Measurements from ENCODE around the gene ANKS1B.

DNA sequence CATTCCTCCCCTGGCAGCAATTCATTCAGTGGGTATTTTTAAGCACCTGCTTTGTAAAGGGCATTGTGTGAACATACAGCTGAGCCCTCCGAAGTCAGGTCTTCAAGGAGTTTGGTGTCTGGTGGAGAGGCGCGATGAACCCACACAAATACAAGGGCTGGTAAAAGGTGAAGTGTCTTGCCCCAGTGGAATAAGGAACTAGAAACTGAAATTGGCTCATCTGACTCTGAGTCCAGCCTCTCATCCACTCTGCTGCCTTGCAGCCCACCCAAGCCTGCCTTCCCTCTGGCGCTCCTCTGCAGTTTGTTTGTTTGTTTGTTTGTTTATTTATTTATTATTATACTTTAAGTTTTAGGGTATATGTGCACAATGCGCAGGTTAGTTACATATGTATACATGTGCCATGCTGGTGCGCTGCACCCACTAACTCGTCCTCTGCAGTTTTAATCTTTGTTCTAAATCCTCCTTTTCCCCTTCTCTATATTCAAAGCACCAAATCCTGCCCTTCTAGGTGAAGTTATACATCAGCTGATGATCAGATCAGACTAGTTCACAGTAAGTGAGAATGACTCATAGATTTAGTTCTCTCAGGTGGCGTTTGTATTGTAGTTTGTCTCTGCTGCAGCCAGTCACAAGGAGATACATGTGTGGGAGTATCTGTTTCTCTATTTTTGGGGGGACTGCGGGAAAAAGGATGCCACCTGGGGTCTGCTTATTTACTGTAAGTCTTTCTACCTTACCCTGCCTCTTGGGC, 945.2 kb downstream of the ANKS1B start:
- no peak for TF ChIP-seq TEAD1 (CRISPR knock-in tag; IDR thresholded peaks at IDR 0.05)
- TF ChIP-seq, protein P1, sequence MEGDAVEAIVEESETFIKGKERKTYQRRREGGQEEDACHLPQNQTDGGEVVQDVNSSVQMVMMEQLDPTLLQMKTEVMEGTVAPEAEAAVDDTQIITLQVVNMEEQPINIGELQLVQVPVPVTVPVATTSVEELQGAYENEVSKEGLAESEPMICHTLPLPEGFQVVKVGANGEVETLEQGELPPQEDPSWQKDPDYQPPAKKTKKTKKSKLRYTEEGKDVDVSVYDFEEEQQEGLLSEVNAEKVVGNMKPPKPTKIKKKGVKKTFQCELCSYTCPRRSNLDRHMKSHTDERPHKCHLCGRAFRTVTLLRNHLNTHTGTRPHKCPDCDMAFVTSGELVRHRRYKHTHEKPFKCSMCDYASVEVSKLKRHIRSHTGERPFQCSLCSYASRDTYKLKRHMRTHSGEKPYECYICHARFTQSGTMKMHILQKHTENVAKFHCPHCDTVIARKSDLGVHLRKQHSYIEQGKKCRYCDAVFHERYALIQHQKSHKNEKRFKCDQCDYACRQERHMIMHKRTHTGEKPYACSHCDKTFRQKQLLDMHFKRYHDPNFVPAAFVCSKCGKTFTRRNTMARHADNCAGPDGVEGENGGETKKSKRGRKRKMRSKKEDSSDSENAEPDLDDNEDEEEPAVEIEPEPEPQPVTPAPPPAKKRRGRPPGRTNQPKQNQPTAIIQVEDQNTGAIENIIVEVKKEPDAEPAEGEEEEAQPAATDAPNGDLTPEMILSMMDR (IDR thresholded peaks at IDR 0.05) = no peak
- TF ChIP-seq ZNF121 (CRISPR knock-in tag; IDR thresholded peaks at IDR 0.05) = no peak
